Measurements from ENCODE around the gene FGF14.

Gene FGF14

GRCh38 chr13:102198418-102199311, 203.2 kb downstream of the FGF14 start:
- no peak for DNase-seq (ENCODE audit: low read depth in 1 of 2, low spot score in 1 of 2)

DNA sequence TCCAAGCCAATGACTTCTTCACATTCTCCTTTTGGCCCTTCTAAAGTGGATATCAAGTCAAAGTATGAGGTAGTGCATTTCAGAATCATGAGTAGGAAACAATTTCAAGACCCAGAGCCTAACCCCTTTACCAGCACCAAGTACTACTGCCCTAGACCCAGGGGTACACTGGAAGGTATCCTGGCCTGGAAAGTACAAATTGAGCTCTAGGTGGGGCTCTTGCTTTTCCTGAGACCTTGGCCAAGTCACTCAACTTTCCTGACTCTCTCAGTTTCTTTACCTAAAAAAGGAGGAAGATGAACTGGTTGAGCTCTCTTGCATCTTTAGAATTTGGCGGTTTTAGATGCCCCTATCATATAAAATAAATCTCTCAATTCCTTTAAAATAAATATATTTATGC, 204.7 kb downstream of the FGF14 start:
- DNase-seq (ENCODE audit: low read depth in 1 of 2, low spot score in 1 of 2), result no peak

DNA sequence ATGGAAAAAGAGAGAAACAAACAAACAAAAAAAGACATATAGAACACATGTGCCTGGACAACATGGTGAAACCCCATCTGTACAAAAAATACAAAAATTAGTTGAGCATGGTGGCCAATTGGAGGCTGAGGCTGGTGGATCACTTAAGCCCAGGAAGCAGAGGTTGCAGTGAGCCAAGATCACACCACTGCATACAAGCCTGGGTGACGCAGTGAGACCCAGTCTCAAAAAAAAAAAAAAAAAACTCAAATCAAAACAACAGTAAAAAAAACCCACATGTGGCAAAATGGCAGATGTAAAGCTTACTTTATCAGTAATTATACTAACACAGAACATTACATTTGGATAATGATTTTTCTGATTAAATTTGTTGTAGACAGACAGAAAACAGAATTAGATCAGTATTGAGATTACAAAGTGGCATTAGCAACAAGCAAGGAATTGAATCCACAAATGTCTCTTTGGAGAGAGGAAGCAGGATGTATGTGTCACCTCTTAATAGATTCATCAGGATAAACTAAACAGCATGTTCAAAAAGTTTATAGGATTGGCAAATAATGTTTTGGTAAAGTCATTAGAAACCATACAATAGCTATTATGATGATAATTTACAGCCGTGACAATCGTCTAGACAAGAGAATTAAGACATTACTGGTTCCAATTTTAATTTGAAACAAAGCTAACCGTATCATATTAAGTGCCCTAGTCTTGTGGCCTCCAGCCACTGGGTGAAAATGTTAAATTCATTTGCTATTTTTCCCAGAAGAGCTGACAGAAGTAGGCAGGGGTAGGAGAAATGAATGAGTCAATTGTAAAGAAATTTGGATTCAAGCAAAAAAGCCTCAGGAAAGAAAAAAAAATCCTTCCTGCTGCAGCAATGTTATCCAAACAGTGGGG, 206.0 kb downstream of the FGF14 start:
- no peak for DNase-seq (ENCODE audit: low read depth in 1 of 2, low spot score in 1 of 2)

GRCh38 chr13:102192858-102193257, 209.0 kb downstream of the FGF14 start:
- no peak for DNase-seq (ENCODE audit: low read depth in 1 of 2, low spot score in 1 of 2)

DNA sequence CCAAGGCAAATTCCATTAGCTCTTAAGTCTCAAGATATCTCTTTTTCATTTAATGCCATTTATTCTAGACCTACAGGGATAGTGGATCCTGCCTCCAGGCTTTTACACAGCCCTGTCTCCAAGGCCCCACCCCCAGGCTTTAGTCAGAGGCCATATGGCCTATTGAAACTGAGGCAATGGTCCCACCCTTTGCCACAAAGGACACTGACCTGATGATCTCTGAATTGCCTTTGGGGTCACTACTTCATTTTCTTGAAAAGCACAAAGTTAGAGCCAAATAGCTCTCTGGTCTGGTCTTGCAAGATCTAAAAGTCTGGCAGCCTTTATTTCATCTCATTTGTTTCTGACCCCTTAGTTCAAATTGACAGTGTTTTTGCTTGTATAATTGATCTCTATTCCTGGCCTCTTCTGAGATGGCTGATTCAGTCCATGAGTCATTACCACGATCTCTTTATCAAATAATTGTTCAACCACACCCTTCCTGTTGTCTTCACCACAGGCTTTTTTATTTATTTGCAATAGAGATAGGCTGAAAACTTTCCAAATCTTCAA, 209.8 kb downstream of the FGF14 start:
- DNase-seq (ENCODE audit: low read depth in 1 of 2, low spot score in 1 of 2), result no peak

DNA sequence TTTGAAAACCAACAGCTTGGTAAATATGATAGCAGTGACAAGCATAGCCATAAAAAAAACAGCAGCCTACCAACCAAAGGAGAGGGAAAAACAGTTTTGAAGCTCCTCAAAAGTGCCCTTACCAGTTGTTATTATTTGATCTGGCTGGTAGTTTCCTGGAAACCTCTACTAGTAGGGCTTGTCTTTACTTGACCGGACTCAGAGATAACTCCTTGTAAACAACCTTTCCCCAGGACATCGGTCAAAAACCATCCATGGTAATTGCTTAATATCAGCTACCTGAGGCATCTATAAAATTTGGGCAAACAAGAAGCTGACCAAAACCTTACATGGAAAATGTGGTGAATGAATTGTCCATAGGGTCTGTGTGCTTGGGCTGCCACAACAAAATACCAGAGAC, 210.9 kb downstream of the FGF14 start:
- no peak for DNase-seq (ENCODE audit: low read depth in 1 of 2, low spot score in 1 of 2)

DNA sequence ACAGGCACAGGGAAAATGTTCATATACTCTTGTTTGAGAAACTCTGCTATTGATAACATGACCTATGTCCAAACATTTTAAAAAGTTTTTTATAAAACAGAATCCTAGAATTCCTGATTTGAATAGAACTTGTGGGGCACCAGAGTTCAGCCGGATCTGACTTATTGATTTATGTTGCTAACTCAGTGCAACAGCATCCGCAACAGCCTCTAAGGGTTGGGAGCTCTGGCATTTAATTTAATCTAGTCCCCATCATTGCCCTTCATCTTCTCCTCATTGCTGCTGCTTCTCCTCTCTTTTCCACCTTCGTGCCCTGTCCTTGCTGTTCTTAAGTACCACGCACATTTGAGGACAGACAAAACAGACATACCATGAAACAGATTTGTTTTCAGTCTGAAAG, 214.5 kb downstream of the FGF14 start:
- DNase-seq (ENCODE audit: low read depth in 1 of 2, low spot score in 1 of 2), result no peak

DNA sequence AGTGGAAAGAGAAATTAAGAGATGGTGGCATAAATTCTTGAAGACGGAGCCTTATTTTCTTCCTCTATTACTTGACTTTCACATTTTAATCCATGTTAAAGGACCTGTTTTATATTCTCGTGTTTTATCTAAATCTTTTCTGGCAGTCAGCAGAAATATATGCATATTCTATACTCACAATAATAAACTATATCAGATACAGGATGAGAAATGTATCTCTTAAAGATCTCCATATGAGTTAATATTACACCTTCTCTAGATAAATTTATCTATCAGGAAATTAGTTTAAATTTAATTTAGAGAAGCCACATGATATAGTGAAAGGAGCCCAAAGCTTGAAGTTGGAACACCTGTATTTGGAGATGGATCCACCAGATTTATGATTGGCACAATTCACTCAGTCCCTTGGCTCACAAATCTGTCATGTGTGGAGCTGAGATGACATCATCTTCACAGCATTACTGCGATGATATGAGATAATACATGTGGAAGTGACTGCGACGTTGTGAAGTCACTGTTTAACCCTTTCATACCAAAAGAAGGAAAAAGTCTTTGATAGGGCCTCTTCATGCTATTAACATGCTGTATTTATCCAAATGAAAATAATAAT, 216.4 kb downstream of the FGF14 start:
- DNase-seq (ENCODE audit: low read depth in 1 of 2, low spot score in 1 of 2), result no peak

GRCh38 chr13:102183509-102184182, 218.2 kb downstream of the FGF14 start:
- DNase-seq (ENCODE audit: low read depth in 1 of 2, low spot score in 1 of 2), result no peak

GRCh38 chr13:102182170-102182569, 219.7 kb downstream of the FGF14 start:
- DNase-seq (ENCODE audit: low read depth in 1 of 2, low spot score in 1 of 2), result no peak

DNA sequence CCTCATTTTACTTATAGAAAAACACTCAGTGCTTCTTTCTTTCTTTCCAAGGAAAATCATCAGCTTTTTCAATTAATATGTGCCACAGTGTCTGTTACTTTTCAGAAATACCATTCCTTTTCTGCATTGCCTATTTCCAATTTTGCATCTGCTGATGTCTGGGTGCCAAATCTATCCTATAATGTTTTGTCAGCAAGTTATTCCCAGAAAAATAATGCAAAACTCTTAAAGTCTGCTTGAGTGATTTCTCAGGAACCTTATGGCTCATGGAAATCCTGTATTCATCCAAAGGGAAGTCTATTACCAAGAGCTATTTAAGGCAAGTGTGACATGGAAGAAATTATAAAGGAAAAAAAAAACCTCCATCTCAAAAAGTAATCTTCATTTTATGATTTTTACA, 224.4 kb downstream of the FGF14 start:
- DNase-seq (ENCODE audit: low read depth in 1 of 2, low spot score in 1 of 2), result no peak

DNA sequence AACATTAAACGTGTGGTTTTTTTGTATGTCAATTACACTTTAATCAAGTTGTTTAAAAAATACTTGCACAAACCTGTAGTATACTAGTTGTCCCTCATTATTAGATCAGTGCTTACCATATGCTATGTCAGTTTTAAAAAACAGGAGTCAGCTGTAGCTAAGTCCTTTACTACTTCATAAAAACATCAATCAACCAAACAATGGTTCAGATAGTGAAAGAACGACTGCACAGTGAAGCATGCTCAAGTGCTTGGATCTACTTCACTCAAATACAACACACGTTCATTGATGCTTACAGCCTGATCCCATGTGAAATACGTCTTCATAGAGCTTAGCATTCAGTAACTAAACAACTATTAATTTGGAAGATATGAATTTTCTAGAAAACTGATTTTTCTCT, 225.0 kb downstream of the FGF14 start:
- no peak for DNase-seq (ENCODE audit: low read depth in 1 of 2, low spot score in 1 of 2)

DNA sequence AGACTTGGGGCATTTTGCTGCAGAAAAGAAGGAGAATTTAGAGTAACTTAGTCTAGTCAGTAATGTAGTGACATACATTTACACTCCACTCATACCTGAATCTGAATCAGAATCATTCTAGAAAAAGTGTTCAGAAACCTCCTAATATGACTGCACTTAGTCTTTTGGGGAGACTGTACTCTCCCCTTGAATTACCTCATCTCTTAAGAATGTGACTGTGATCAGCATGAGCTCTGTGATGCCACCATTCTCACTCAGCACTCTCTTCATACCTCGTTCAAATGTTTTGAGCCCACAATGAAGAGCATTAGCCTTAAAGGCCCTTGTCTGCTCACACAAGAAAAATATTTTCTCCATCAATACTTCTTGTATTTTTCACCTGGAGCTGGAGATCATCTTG, 229.4 kb downstream of the FGF14 start:
- DNase-seq (ENCODE audit: low read depth in 1 of 2, low spot score in 1 of 2), result no peak

- DNase-seq (ENCODE audit: low read depth in 1 of 2, low spot score in 1 of 2), result no peak
These were observed 231.5 kb downstream of the FGF14 start for GRCh38 chr13:102170305-102170704.

- no peak for DNase-seq (ENCODE audit: low read depth in 1 of 2, low spot score in 1 of 2)
These were observed 232.3 kb downstream of the FGF14 start for GRCh38 chr13:102169471-102170015.

DNA sequence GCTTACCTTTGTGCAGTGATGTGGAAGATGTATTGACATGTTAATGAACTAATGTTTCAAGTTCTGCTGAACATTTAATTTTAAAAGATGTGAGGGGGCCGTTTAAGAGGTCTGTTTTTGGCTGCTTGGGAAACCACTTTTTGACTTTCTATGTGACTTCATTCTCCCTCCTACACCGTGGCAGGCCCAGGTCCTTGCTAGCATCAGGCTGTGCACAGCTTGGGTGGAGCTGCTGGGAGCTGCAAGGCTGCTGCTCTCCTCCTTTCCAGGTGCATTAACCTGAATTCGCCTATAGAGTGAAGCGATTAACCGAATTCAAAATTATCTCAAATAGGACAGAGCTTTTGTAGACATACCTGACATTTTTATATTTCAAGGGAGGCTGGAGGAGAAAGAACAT, 249.1 kb downstream of the FGF14 start:
- no peak for DNase-seq (ENCODE audit: low read depth in 1 of 2, low spot score in 1 of 2)

GRCh38 chr13:102147353-102147752, 254.5 kb downstream of the FGF14 start:
- DNase-seq (ENCODE audit: low read depth in 1 of 2, low spot score in 1 of 2), result no peak

- no peak for DNase-seq (ENCODE audit: low read depth in 1 of 2, low spot score in 1 of 2)
These were observed 256.1 kb downstream of the FGF14 start for GRCh38 chr13:102145750-102146149.

DNA sequence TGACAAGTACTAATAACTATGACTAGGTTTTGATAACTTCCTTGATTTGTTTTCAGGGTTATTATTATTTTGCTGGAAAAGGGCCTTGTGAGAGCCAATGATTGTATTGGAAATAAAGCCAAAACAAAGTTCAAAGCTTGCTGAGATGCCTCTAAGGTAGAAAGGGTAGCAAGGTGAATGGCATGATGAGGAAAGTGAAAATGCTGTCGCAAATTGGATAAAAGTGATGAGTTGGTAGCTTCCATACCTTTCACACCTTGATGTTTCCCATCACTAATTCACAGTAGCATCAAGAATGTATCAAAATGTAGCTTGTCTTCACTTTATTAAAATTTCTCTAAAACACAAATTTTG, 259.4 kb downstream of the FGF14 start:
- DNase-seq (ENCODE audit: low read depth in 1 of 2, low spot score in 1 of 2), result no peak

GRCh38 chr13:102141625-102142472, 260.0 kb downstream of the FGF14 start:
- DNase-seq (ENCODE audit: low read depth in 1 of 2, low spot score in 1 of 2), result no peak

Data from stimulated activated CD4-positive, alpha-beta T cell treated with anti-CD3 and anti-CD28 coated beads, Interleukin-15, amount 100 ng/mL, for 1 hour (primary cell).